HFFc6 (cell line): Measurements from ENCODE around the gene LRGUK. TPM values are rescaled to one million over a fixed set of nuclear protein-coding genes. Genes with fewer than 3 reads are reported as not detected.
"Not testable (repeated sequence)": the region's sequence is repeated elsewhere in the genome, so short reads cannot be mapped to it uniquely, and the experiment has no call there.

Source experiments
- DNase-seq: peaks from one replicate; pipeline ENCODE4 v3.0.0-alpha.2; 2018
- H3K27ac Mint-ChIP-seq: 2 replicates; pipeline ENCODE4 v1.8.0; 2020; ENCODE audit warnings: mild to moderate bottlenecking, mixed read lengths
- H3K27me3 Mint-ChIP-seq: 2 replicates; pipeline ENCODE4 v1.8.0; 2021; ENCODE audit warnings: mild to moderate bottlenecking, moderate library complexity, mixed read lengths; ENCODE audit not compliant: insufficient read depth
- H3K36me3 Mint-ChIP-seq: 2 replicates; pipeline ENCODE4 v1.8.0; 2021; ENCODE audit warnings: low read depth, mixed read lengths
- H3K4me1 Mint-ChIP-seq: 2 replicates; pipeline ENCODE4 v1.8.0; 2020; ENCODE audit warnings: low read depth, mixed read lengths
- H3K4me3 Mint-ChIP-seq: 2 replicates; pipeline ENCODE4 v1.8.0; 2020; ENCODE audit warnings: mild to moderate bottlenecking, moderate library complexity, mixed read lengths
- H3K9me3 Mint-ChIP-seq: 2 replicates; pipeline ENCODE4 v1.8.0; 2020; ENCODE audit warnings: mild to moderate bottlenecking, mixed read lengths
- CTCF ChIP-seq: fragments of 200-600 bp; sonication (generic); IDR thresholded peaks from 2 replicates; pipeline ENCODE4 v1.5.0; 2021; ENCODE audit warnings: antibody characterized with exemption, mild to moderate bottlenecking
- long read RNA-seq: library from polyadenylated mRNA; unstranded; transcript quantifications from one replicate; pipeline ENCODE4 v2.0.0, GENCODE V29; 2019
- total RNA-seq, 6 experiments: library from RNA; stranded (reverse); fragmentation: NEBNext Ultra II Directional; extraction: Animal tissue kit (Norgen Biotek cat#: 25700); gene quantifications; 2 replicates in 1 of 6; 3 replicates in 5 of 6; pipeline ENCODE4 v1.2.3, GENCODE V29; 2021

LRGUK gene
- total RNA-seq = under 1 TPM in 3 of 6 experiments, not detected in 3; 0.07 to 0.32 (median 0.10) TPM
- long read RNA-seq, partial matches to known transcripts = 0 of 1 reads
- long read RNA-seq, other reads (novel, unspliced or antisense) = 1 of 1 reads

- peaks cover 15% of the 10 kb centered on the region for H3K4me1 Mint-ChIP-seq
- no peaks in the 10 kb centered on the region for H3K36me3 Mint-ChIP-seq
Observed at GRCh38 chr7:134126966-134127848, at the start of gene LRGUK. Gene LRGUK (plus strand): TSS chr7:134127340. CDS start chr7:134127368, 28 bp downstream.

GRCh38 chr7:134077560-134077959, 49.6 kb upstream of the LRGUK start:
- not testable (repeated sequence) for H3K4me1 Mint-ChIP-seq, H3K4me3 Mint-ChIP-seq

More at GRCh38 chr7:134126966-134127848, at the start of gene LRGUK:
- peak within 1 kb of the TSS; percentile 22; the same call in 1 of the 2 replicates for H3K27ac Mint-ChIP-seq
- DNase-seq = peak; percentile 75
- peak within 1 kb of the TSS; percentile 86 for H3K4me3 Mint-ChIP-seq
- TF ChIP-seq CTCF = no peak
- no peaks in the 10 kb centered on the region for H3K9me3 Mint-ChIP-seq
- peaks cover 5% of the 10 kb centered on the region for H3K27me3 Mint-ChIP-seq

GRCh38 chr7:134078991-134079390, 48.1 kb upstream of the LRGUK start:
- Mint-ChIP-seq H3K27me3 (no peaks in the 10 kb centered on the region; the same call in 1 of the 2 replicates), H3K9me3 (no peaks in the 10 kb centered on the region), H3K36me3 (peaks cover 6% of the 10 kb centered on the region; the same call in 1 of the 2 replicates), H3K4me1 (peaks cover 12% of the 10 kb centered on the region), H3K27ac (no peak overlapping the region), H3K4me3 (no peak overlapping the region)
- no peak for TF ChIP-seq CTCF
- DNase-seq = no peak

More at GRCh38 chr7:134077560-134077959, 49.6 kb upstream of the LRGUK start:
- H3K36me3 Mint-ChIP-seq, DNase-seq, H3K27ac Mint-ChIP-seq, H3K9me3 Mint-ChIP-seq, H3K27me3 Mint-ChIP-seq: not testable (repeated sequence)

GRCh38 chr7:134081695-134082094, 45.4 kb upstream of the LRGUK start:
- Mint-ChIP-seq H3K9me3 (no peaks in the 10 kb centered on the region), H3K4me1 (peaks cover 22% of the 10 kb centered on the region), H3K4me3 (no peak overlapping the region), H3K36me3 (no peaks in the 10 kb centered on the region), H3K27ac (no peak overlapping the region), H3K27me3 (no peaks in the 10 kb centered on the region; the same call in none of the 2 replicates)
- no peak for TF ChIP-seq CTCF
- no peak for DNase-seq

- peak overlapping the region; percentile 69 for H3K27ac Mint-ChIP-seq
- DNase-seq = peak; percentile 78
- H3K27me3 Mint-ChIP-seq = no peaks in the 10 kb centered on the region; the same call in none of the 2 replicates
- H3K4me1 Mint-ChIP-seq = peaks cover 22% of the 10 kb centered on the region
- peaks cover under 1% of the 10 kb centered on the region for H3K36me3 Mint-ChIP-seq
- H3K4me3 Mint-ChIP-seq = peak overlapping the region; percentile 41
- no peak for TF ChIP-seq CTCF
- H3K9me3 Mint-ChIP-seq = peaks cover 1% of the 10 kb centered on the region
Observed at GRCh38 chr7:134083766-134084487, 43.2 kb upstream of the LRGUK start.
